ENCODE data around the gene GALM.

The GALM gene

DNA sequence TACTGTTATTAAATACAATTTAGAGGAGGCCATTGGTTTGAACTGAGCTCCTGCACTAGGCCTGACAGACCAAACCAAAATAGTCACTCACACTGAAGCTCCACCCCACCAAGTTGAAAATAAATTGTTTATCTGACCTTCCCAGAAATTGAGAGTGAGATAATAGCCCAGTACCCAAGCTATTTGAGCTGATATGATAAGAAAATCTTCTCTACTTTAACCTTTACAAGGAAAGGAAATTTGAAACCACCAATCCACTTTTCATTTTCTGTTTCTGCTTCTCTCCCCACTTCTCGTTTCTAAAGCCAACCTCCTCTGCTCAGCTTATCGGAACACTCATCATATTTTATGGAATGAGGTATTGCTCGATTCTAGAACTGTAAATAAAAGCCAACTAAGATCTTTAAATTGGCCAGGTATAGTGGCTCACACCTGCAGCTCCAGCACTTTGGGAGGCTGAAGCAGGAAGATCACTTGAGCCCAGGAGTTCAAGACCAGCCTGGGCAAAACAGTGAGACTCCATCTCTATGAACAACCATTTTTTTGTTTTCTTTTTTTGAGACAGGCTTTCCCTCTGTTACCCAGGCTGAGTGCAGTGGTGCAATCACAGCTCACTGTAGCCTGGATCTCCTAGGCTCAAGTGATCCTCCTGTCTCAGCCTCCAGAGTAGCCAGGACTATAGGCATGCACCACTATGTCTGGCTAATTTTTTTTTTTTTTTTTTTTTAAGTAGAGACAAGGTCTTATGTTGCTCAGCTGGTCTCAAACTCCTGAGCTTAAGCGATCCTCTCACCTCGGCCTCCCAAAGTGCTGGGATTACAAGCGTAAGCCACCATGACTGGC, 13.3 kb upstream of the GALM start:
- Histone ChIP-seq H3K27ac (ENCODE audit: low read length) (no peak overlapping the region), H3K36me3 (ENCODE audit: insufficient read depth, low read depth, low read length) (no peaks in the 10 kb centered on the region), H3K27me3 (ENCODE audit: insufficient read depth, low read length) (no peaks in the 10 kb centered on the region), H3K9me3 (ENCODE audit: insufficient read depth, low read depth, low read length) (no peaks in the 10 kb centered on the region), H3K4me1 (ENCODE audit: insufficient read depth, low read length) (no peaks in the 10 kb centered on the region), H3K9ac (ENCODE audit: low read depth, low read length) (no peak overlapping the region), H3K4me3 (ENCODE audit: low read length) (no peak overlapping the region)

DNA sequence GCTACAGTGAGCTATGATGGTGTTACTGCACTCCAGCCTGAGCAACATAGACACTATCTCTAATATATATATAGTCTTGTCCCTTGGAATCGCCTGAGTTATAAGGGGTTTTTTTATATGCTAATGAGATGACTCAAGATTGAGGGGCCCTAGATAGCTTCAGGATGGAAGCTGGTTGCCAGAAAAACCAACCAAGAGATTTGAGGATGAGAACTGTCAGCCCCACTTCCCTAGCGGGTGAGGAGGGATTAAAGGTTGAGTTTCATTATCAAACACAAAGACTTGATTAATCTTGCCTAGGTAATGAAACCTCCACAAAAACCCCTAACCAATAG, 12.6 kb upstream of the GALM start:
- Histone ChIP-seq H3K27ac (ENCODE audit: low read length) (no peak overlapping the region), H3K27me3 (ENCODE audit: insufficient read depth, low read length) (no peaks in the 10 kb centered on the region), H3K9ac (ENCODE audit: low read depth, low read length) (no peak overlapping the region), H3K4me3 (ENCODE audit: low read length) (no peak overlapping the region), H3K4me1 (ENCODE audit: insufficient read depth, low read length) (no peaks in the 10 kb centered on the region), H3K9me3 (ENCODE audit: insufficient read depth, low read depth, low read length) (no peaks in the 10 kb centered on the region), H3K36me3 (ENCODE audit: insufficient read depth, low read depth, low read length) (no peaks in the 10 kb centered on the region)

DNA sequence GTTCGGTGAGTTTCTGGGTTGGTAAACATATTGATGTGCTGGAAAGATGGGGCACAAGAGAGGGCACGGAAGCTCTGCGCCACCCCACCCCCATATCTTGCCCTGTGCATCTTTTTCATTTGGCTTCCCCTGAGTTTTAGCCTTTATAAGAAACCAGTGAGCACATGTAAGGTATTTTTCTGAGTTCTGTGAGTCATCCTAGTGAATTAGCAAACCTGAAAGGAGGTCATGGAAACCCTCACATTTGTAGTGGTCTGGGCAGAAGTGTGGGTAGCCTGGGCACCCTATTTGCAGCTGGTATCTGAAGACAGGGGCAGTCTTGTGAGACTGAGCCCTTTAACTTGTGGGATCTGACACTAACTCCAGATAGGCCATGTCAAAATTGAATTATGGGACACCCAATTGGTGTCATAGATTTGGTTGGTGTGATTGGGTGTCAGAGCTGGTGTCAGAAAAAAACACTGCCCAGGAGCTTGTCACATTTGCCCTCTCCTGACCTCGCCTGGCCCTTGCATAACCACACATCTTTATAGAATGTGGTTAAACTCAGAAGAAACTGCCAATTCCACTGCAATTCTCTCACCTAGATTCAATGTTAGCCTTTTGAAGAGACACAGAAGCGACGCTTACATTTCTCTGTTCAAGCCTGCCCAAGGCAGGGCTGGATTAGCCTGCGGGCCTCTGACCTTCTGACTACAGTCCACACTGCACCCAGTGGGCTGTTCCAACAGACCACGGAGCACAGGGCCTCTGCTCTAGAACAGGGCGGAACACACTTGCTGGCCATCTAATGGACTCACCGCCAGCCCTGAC, 12.0 kb upstream of the GALM start:
- Histone ChIP-seq H3K9ac (ENCODE audit: low read depth, low read length) (no peak overlapping the region), H3K36me3 (ENCODE audit: insufficient read depth, low read depth, low read length) (no peaks in the 10 kb centered on the region), H3K4me3 (ENCODE audit: low read length) (no peak overlapping the region), H3K27ac (ENCODE audit: low read length) (no peak overlapping the region), H3K9me3 (ENCODE audit: insufficient read depth, low read depth, low read length) (no peaks in the 10 kb centered on the region), H3K4me1 (ENCODE audit: insufficient read depth, low read length) (no peaks in the 10 kb centered on the region), H3K27me3 (ENCODE audit: insufficient read depth, low read length) (no peaks in the 10 kb centered on the region)

DNA sequence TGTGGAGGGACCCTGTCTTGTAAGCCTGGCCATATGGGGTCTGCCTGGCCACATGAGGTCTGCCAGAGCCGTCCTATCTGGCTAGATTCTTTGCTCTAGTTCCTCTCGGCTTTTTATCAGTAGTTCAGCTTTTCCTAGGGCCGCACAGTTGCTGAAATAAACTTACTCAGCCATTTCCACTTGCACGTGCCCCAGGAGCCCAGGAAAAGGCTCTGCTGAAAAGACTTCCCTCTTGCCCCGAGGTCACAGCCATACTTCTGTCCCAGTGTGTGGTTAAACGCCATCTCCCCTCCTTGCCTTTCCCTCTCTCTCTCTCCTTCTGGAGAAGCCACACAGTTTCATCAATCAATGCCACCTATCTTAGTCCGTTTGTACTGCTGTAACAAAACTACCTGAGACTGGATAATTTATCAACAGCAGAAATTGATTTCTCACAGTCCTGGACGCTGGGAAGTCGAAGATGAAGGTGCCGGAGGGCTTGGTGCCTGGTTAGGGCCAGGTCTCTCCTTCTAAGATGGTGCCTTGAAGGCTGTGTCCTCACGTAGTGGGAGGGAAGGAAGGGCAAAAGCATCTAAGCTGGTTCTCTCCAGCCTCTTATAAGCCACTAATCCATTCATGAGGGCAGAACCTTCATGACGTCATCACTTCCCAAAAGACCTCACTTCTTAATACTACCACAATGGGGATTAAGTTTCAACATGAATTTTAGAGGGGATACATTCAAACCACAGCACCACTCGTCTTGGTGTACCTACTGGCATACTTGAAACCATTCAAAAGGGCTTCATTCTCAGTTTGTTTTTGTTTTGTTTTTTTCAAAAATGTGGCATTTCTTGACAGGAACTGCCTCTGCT, 11.2 kb upstream of the GALM start:
- H3K4me3 ChIP-seq (ENCODE audit: low read length), result no peak overlapping the region
- no peaks in the 10 kb centered on the region for H3K9me3 ChIP-seq (ENCODE audit: insufficient read depth, low read depth, low read length)
- H3K4me1 ChIP-seq (ENCODE audit: insufficient read depth, low read length), result no peaks in the 10 kb centered on the region
- H3K27me3 ChIP-seq (ENCODE audit: insufficient read depth, low read length), result no peaks in the 10 kb centered on the region
- no peak overlapping the region for H3K9ac ChIP-seq (ENCODE audit: low read depth, low read length)
- no peak overlapping the region for H3K27ac ChIP-seq (ENCODE audit: low read length)
- no peaks in the 10 kb centered on the region for H3K36me3 ChIP-seq (ENCODE audit: insufficient read depth, low read depth, low read length)

DNA sequence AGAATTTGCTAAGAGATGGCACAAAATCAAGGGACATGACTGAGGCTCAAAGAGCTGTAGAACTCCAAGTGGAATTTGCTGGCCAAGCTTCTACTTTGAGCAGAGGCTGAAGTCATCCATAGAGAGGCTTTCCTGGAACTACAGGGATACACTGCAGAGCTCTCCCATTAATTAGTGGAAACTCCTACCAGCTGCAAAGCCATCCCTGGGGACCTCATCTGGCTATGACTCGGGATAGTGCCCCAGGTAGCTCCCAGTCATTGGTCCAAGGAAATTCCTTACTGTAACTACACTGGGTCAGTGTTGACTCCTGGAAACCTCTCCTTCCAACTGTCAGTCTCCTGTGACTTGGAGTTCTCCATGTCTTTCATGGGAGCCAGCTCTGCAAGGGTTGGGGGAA, 10.5 kb upstream of the GALM start:
- H3K4me3 ChIP-seq (ENCODE audit: low read length), result no peak overlapping the region
- H3K4me1 ChIP-seq (ENCODE audit: insufficient read depth, low read length), result no peaks in the 10 kb centered on the region
- no peaks in the 10 kb centered on the region for H3K36me3 ChIP-seq (ENCODE audit: insufficient read depth, low read depth, low read length)
- H3K27ac ChIP-seq (ENCODE audit: low read length), result no peak overlapping the region
- H3K27me3 ChIP-seq (ENCODE audit: insufficient read depth, low read length), result no peaks in the 10 kb centered on the region
- no peak overlapping the region for H3K9ac ChIP-seq (ENCODE audit: low read depth, low read length)
- no peaks in the 10 kb centered on the region for H3K9me3 ChIP-seq (ENCODE audit: insufficient read depth, low read depth, low read length)

DNA sequence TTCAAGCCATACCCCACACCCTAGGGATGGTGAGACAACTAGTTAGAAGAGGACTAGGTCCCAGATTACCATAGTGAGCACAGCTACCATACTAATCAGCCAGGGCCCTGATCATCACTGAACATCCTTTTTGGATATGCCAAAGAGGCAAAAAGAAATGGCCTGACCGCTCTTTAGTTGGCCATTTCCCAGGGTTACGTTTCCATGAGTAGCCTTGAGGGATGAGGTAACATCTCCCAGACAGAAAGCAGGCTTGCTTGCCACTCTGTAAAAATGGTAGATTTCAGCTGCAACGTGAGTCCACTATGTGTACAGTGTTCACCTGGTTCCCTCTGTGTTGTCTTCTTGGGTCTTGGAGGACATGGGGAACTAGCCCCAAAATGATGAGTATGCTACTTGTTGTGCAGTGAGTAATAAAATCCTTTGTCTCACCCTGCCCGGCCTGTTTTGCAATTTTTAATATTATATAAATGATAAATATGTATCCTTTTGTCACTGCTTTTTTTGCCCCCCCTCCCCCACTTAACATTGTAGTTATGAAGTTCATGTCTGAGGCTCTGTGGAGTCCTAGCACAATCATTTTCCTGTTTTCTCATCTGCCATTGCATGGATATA, 8.9 kb upstream of the GALM start:
- no peak overlapping the region for H3K27ac ChIP-seq (ENCODE audit: low read length)
- H3K4me3 ChIP-seq (ENCODE audit: low read length), result no peak overlapping the region
- no peak overlapping the region for H3K9ac ChIP-seq (ENCODE audit: low read depth, low read length)
- no peaks in the 10 kb centered on the region for H3K27me3 ChIP-seq (ENCODE audit: insufficient read depth, low read length)
- no peaks in the 10 kb centered on the region for H3K4me1 ChIP-seq (ENCODE audit: insufficient read depth, low read length)
- H3K36me3 ChIP-seq (ENCODE audit: insufficient read depth, low read depth, low read length), result no peaks in the 10 kb centered on the region
- H3K9me3 ChIP-seq (ENCODE audit: insufficient read depth, low read depth, low read length), result no peaks in the 10 kb centered on the region

DNA sequence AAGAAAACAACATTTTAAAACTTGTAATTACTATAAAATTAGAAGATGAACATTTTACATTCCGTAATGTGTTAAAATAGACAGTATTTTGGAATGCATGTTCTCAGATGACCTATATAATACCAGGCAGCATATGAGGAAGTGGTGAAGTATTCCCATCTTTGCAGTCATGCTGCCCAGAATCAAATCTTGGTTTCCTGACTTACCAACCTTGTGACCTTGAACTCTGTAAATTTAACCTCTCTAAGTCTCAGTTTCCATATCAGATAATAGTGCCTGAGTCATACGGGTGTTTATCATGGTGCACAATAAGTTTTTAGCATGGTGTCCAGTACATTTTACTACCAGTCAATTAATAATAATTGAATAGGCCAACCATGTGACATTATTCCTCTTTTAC, 7.3 kb upstream of the GALM start:
- no peak overlapping the region for H3K27ac ChIP-seq (ENCODE audit: low read length)
- no peaks in the 10 kb centered on the region for H3K36me3 ChIP-seq (ENCODE audit: insufficient read depth, low read depth, low read length)
- H3K9ac ChIP-seq (ENCODE audit: low read depth, low read length), result no peak overlapping the region
- no peaks in the 10 kb centered on the region for H3K4me1 ChIP-seq (ENCODE audit: insufficient read depth, low read length)
- no peak overlapping the region for H3K4me3 ChIP-seq (ENCODE audit: low read length)
- no peaks in the 10 kb centered on the region for H3K27me3 ChIP-seq (ENCODE audit: insufficient read depth, low read length)
- no peaks in the 10 kb centered on the region for H3K9me3 ChIP-seq (ENCODE audit: insufficient read depth, low read depth, low read length)

DNA sequence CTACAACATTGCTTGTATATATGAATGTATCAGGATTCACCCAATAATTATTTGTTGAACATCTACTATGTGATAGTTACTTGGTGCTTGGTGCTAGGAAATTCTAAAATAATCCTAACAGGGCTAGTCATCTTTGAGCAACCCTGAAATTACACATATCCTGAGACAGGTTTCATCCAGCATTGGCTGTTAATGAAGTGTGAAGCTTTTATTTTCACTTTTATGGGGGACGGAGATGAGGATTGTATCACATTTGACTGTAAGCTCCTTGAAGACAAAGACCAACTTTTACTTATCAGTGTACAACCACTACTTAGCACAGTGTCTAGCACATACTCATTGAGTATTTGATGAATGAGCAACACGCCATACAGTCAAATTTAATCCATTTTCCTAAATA, 6.8 kb upstream of the GALM start:
- no peak overlapping the region for H3K27ac ChIP-seq (ENCODE audit: low read length)
- no peaks in the 10 kb centered on the region for H3K36me3 ChIP-seq (ENCODE audit: insufficient read depth, low read depth, low read length)
- H3K9ac ChIP-seq (ENCODE audit: low read depth, low read length), result no peak overlapping the region
- no peaks in the 10 kb centered on the region for H3K4me1 ChIP-seq (ENCODE audit: insufficient read depth, low read length)
- H3K9me3 ChIP-seq (ENCODE audit: insufficient read depth, low read depth, low read length), result no peaks in the 10 kb centered on the region
- no peaks in the 10 kb centered on the region for H3K27me3 ChIP-seq (ENCODE audit: insufficient read depth, low read length)
- no peak overlapping the region for H3K4me3 ChIP-seq (ENCODE audit: low read length)

DNA sequence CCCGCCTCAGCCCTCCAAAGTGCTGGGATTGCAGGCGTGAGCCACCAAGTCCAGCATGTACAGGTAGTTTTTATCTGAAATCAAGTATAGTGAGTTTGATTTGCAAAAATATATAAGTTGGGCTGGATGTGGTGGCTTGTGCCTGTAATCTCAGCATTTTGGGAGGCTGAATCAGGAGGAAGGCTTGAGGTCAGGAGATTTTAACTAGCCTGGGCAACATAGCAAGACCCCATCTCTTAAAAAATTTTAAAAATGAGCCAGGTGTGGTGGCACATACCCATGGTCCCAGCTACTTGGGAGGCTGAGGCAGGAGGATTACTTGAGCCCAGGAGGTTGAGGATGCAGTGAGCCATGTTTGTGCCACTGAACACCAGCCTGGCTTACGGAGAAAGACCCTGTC, 5.6 kb upstream of the GALM start:
- Histone ChIP-seq H3K4me3 (ENCODE audit: low read length) (no peak overlapping the region), H3K4me1 (ENCODE audit: insufficient read depth, low read length) (no peaks in the 10 kb centered on the region), H3K9me3 (ENCODE audit: insufficient read depth, low read depth, low read length) (no peaks in the 10 kb centered on the region), H3K9ac (ENCODE audit: low read depth, low read length) (no peak overlapping the region), H3K36me3 (ENCODE audit: insufficient read depth, low read depth, low read length) (no peaks in the 10 kb centered on the region), H3K27me3 (ENCODE audit: insufficient read depth, low read length) (no peaks in the 10 kb centered on the region), H3K27ac (ENCODE audit: low read length) (no peak overlapping the region)

DNA sequence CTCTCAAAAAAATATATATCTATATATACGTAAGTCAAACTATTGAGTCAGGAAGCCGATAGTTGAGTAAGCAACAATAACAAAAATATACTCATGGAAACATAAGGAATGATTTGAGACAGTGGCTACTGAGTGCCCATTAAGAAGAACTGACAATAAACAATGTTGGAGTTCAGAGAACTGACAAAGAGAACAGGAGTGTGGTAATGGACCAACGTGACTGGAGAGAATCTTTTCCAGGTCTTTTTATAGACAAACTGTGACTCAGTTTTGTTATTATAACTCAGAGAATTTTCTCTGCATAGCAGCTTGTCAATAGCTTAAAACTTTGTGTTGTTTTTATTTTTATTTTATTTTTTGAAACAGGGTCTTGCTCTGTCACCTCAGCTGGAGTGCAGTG, 4.6 kb upstream of the GALM start:
- Histone ChIP-seq H3K9me3 (ENCODE audit: insufficient read depth, low read depth, low read length) (no peaks in the 10 kb centered on the region), H3K4me3 (ENCODE audit: low read length) (no peak overlapping the region), H3K27ac (ENCODE audit: low read length) (no peak overlapping the region), H3K27me3 (ENCODE audit: insufficient read depth, low read length) (no peaks in the 10 kb centered on the region), H3K36me3 (ENCODE audit: insufficient read depth, low read depth, low read length) (no peaks in the 10 kb centered on the region), H3K4me1 (ENCODE audit: insufficient read depth, low read length) (no peaks in the 10 kb centered on the region), H3K9ac (ENCODE audit: low read depth, low read length) (no peak overlapping the region)

DNA sequence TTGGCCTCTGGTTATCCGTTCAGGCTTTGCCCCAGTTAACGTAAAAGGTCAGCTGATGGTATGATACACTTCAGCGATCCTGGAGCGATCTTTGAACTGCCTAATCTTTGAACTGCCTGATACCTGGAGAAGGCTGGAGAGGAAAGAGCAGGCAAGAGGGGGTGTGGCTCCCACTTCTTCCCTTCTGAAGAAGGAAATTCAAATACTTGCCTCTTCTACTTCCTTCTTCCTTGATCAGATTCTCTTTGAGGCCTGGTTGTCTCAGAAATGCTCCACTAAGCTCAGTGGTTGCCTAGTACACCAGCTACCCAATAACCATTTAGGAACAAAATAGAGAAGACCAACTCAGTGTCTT, 619 bp downstream of the GALM start:
- Histone ChIP-seq H3K9me3 (ENCODE audit: insufficient read depth, low read depth, low read length) (no peaks in the 10 kb centered on the region), H3K36me3 (ENCODE audit: insufficient read depth, low read depth, low read length) (no peaks in the 10 kb centered on the region), H3K27ac (ENCODE audit: low read length) (no peak overlapping the region), H3K4me3 (ENCODE audit: low read length) (peak overlapping the region; percentile 94), H3K4me1 (ENCODE audit: insufficient read depth, low read length) (peaks cover 11% of the 10 kb centered on the region), H3K27me3 (ENCODE audit: insufficient read depth, low read length) (no peaks in the 10 kb centered on the region), H3K9ac (ENCODE audit: low read depth, low read length) (peak overlapping the region; percentile 86)
